Globus pallidus (tissue), 1 donor: Measurements from ENCODE around the gene DNAI1.
"Not testable (repeated sequence)": the region's sequence is repeated elsewhere in the genome, so short reads cannot be mapped to it uniquely, and the experiment has no call there.

Source experiments
- DNase-seq: peaks from one replicate; pipeline ENCODE4 v3.0.0-alpha.2; 2015; ENCODE audit warnings: low spot score

Gene DNAI1

DNA sequence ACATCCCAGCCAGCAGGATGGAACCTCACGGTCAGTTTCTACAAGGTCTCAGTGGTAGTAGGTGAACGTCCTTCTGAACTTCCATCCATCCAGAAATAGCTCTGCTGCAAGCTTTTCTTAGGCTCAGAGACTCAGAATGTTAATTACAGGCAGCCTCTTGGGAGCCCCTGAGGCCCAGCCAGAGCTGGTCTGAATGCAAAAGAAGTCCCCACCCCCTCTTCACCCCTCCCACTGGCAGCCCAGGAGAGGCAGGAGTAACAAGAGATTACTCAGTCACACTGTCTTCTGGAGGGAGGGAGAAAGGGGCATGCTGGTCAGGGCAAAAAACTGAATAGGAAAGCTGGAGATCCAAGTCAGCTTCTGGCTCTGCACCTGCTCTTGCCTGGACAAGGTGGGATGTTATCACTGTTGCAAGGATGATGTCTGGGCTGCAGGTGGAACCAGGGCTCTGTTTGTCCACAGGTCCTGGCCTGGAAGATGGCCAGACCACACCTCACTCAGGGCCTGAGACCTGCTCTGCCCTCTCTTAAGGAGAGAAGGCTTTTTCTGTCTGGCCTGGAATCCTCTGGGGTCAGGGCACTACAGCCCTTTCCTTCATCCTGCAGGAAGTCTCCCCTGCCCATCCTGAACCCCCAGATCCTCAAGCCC lies 55.1 kb downstream of the DNAI1 start:
- no peak for DNase-seq

DNA sequence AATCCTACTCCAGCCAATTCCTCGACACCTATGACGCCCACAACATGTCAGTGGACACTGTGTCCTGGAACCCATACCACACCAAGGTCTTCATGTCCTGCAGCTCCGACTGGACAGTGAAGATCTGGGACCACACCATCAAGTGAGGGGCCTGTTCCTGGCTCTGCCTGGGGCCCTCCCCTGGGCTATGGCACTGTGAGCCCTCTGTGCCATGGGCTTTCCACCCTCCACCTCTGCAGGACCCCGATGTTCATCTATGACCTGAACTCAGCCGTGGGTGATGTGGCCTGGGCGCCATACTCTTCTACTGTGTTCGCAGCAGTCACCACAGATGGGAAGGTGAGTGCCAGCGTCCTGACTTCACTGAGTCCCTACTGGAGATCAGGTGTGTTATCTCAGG lies 55.8 kb downstream of the DNAI1 start:
- DNase-seq, result no peak

DNA sequence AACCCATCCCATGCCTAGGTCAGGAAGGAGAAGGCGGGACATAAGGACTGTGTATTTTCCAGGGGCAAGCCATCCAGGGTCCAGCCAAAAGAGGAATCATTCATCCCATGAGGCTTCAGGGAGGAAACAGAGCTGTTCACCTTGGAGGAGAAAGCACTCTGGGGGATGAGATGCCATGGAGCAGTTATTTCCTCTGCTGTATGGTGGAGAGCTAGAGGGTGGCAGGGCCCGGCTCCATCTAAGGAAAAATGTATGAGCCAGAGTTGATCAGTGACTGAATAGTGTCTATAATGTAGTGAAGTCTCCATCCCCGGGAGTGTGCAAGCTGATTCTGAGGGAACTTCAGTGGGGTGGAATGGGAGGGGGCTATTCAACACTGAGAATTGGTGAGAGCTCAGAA lies 56.2 kb downstream of the DNAI1 start:
- DNase-seq, result no peak

DNA sequence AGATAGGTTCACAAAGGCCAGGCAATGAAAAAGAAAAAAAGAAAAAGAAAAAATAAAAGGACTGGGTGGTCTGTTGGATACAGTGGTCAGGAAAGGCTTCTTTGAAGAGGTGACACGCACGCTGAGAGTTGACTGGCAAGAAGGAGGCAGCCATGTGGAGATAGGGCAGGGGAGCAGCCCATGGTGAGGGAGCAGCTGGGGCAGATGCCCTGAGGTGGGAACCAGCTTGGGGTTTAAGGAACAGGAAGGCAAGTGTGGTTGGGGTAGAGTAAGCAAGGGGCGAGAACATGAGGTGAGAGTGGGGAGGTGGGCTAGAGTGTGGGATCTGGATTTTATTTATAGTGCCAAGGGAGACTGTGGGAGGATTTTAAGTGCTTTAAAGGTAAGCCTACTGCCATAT lies 57.4 kb downstream of the DNAI1 start:
- DNase-seq, result no peak

DNA sequence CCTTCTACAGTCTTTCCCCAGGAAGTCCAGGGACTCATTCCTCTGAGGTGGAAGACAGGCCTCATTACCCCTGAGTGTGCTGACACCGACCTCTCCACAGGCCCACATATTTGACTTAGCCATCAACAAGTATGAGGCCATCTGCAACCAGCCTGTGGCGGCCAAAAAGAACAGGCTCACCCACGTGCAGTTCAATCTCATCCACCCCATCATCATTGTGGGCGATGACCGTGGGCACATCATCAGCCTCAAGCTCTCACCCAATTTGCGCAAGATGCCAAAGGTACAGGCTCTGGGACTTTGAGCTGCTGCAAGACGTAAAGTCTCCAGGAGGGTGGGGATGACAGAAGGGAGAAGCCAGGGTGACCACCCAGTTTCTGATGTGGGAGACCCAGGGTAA lies 58.6 kb downstream of the DNAI1 start:
- no peak for DNase-seq

DNA sequence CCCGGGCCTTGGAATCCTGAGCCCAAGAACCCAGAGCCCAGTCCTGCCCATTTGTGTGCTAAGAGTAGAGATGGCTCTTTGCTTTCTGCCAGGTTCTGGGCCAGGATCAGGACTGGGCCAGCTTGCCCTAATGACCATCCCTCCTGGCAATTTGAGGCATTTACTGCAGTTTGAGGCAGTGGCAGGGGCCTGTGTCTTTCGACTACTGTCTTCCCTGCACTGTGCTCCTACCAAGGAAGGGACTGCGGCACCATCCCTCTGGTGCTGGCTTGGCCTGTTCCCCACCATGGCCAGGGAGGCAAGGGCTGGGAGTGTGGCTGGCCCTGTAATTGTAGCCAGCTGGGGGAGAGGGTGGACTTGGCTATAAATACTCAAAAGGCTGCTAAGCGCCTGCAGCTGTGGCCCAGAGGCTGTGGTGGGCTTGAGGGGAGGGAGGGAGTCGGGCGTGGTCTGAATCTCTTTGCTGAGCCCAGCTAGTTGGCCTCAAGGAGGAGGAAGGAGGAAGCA lies 59.6 kb downstream of the DNAI1 start:
- no peak for DNase-seq

DNA sequence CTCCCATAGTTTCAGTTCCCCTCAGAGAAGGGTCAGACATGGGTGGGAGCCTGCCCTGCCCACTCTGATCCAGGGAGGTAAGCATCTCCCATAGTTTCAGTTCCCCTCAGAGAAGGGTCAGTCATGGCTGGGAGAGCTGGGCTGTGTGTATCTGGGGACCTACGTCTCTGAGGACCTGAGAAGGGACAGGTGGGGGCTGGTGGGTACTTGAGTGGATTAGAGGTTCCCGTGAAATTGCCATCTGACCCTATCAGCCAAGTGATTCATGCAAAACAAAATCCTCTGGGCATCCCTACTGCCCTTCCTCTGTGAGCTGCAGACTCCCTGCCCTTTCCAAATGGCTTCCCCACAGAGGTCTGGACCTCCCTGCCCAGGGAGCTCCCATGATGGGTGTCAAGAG lies 60.3 kb downstream of the DNAI1 start:
- DNase-seq, result no peak

DNA sequence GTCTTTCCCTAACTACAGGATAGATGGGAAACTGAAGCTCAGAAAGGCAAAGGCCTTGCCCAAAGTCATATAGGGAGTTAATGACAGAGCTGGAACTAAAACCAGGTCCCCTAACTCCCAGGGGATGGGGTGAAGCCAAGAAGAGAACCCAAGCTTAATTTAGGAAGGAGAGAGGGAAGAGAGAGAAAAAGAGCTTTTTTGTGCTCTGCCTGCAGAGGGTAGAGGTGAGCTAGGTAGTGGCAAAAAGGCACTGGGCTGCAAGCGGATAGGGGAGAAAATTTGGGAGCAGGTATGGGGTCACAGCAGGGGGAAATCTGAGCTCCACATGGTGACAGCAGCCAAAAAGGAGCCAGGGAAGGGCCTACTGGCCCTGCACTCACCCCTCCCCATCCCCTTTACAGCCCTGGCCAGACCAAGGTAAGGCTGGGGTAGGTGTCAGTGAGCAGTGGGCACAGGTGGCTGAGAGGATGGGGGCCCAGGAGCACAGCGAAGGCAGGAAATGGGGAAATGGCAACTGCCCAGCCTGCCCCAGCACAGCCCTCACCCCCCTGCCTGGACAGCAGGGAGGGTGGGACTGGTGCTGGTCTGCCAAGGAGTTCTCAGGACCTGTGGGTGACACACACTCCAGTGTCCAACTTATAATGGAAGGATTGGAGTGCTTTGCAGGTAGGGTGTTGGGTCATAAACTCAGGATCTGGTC lies 60.9 kb downstream of the DNAI1 start:
- DNase-seq, result no peak

DNA sequence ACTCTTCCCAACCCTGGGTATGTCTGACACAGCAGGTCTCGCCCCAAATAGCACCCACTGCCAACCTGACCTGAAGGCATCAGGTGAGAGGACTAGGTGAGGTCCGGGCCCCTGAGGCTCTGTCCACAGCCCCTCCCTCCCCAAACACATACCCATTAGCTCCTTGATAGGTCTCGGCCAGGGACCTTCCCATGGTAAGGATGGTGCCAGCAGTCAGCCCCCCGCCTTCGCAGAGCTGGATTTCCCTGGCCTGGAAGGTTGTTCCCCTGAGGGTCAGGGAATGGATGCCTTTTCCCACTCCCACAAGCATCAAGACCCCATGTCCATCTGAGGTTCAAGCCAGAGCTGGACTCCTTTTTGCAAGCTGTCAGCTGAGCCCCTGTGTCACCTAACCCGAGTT lies 61.5 kb downstream of the DNAI1 start:
- no peak for DNase-seq

DNA sequence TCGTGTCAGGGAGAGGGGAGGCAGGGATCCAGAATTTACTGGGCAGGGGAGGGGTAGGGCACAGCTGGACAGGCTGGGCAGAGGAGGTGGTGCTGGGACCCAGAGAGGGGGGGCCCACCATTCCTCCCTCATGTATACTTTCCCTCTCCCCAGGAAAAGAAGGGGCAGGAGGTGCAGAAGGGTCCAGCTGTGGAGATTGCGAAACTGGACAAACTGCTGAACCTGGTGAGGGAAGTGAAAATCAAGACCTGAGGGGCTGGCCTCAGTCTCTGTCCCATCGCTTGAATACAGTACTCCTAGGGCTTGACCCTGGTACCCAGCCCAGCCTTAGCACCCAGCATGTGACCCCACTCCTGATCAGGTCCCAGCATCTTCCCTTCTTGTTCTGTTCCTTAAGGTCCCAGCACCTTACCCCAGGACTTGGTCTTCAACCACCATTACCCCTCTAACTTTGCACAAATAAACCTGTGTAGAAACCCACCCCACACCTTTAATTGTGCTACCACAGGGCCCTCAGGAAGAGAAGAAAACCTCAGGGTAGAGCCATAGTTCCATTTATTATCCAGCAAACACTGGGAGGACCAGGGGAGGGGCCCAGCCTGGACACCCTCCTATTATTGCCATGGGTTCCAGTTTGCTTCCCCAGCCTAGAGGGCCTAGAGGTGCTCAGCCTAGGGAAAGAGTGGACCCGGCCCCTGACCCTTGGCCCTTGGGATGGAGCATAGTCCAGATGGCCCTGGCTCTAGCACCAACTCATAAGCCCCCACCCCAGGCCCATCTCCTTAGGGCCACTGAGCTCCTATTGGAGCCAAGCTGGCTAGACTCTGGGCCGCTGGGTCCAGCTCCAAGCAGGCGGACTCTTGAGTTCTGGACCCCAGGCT lies 62.1 kb downstream of the DNAI1 start:
- no peak for DNase-seq

DNA sequence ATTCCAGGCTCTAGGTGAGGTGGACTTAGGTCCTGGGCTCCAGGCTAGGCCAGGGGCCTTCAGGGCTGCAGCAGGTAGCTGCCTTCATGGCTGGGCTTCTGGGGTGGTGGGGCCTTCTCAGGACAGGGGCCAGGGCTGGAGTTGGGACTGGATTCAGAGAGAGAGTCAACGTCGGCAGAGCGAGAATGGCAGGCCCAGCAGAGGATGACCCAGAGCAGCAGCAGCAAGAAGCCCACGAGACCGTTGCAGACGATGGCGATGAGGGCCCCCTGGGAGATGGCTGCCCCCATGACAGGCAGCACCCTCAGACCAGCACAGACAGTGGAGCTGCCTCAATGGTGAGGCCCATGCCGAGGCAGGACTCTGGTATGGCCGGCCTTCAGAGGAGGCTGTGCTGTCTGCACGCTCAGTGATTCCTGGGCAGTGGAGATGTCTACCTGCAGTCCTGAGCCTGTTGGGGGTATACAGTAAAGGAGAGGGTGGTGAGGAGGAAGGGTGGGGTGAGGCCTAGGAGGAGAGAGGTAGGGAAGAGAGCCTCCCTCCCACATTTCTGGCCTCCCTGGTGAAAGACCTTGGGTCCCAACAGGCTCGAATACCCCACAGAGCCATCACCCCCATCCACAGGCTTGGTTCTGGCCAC lies 62.9 kb downstream of the DNAI1 start:
- no peak for DNase-seq

DNA sequence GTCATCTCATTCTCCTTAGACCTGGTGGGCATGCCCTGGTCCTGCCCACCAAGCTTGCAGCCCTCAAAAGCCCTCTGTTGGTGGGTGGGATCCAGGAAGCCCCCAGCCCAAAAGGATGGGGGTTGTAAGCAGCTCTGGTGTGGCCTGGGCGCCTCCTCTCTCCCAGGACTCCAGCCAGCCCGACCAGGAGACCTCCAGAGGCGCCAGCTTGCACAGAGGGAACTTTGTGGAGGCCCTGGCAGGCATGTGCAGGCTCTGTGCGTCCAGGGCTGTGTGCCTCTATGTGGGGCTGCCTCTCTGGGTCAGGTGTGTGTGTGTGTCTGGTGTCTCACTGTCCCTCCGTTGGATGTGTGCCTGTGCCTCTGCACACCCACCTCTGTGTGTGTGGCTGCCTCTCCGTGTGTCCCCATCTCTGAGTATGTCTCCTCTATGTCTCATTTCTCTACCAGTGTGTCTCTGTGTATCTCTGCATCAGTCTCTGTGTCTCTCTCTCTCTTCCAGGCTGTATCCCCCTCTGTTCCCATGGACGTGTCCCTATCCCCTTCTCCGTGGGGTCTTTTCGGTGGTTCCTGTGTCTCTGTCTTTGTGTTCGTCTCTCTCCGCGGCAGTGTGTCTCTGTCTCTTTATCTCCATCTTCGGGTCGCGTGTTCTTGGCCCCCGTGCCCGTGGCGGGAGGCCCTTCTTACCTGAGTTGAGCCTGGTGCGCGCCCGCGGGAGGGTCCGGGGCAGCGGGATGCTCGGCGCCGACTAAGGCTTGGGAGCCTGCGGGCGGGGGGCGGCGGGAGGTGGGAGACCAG lies 63.7 kb downstream of the DNAI1 start:
- DNase-seq, result no peak

DNA sequence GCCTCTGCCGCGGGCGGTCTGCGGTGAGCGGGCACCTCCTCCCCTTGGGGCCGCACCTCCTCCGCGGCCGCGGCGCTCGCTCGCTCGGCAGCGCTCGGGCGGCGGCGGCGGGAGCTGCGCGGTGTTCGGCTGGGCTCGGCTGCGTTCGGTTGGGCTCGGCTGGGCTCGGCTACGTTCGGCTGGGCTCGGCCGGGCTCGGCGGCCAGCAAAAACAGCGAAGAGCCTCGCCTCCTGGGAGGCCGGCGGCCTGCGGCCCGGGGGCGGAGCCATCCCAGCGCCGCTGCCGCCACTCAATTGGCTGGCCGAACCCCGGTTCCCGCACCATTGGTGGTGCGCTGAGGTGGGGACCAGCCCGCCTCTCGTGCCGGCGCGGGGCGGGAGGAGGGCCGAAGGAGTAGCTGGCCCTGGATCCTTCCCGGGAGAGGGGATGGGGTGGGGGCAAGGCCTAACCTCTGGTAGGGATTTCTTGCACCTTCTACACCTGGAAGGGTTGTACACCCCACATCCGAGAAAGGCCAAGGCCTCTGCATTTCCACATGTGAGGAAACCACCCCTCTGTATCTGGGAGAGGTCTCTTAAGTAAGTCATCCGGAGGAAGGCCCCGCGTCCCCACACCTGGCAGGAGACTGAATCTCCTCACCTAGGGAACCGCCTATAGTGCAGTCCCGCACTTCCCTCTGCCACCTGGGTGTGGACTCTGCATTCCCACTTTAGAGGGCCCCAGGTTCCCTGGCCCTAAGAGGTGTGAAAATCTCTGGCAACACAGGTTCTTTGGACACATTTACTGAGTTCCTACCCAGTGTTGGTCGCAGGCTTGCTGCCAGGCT lies 64.6 kb downstream of the DNAI1 start, which contains the start of gene ENHO:
ENHO (minus strand) TSS at position 20 of the 827 bp plus-strand sequence. CDS start 1,295 bp downstream, outside the sequence.
- DNase-seq, result peak; percentile 90

DNA sequence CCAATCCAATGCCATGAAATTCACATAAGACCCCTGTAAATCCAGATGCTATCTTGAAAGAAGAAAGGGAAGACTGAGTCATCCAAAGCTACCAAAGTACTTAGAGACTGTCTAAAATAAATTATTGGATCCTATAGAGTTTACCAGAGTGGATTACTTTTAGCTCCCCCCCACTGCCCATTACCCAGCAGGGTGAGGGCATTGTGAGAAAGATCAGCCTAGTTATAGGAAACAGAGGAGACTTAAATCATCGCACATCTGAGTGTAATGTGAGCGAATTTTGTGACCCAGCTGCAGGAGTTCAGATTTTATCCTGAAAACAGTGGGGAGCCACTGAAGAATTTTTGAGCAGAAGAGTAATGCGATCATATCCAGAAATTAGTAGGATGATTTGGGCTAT lies 65.7 kb downstream of the DNAI1 start:
- no peak for DNase-seq

DNA sequence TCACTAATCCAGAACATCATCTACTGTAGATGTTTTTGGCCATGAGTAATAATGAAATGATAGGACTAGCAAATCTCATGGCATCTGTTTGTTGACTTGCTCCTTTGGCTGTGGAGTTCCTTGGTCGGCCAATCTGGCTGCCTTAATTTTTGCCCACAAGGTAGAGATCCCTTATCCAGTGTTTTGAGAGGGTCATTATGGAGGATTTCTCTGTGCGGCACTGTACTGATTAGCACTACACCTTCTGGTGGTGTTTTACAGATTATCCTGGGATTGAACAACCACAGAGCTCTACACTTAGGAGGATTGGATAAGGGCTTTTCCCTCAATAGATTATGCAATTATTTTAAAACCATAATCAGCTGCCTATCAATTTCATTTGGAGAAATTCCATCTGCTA lies 67.4 kb downstream of the DNAI1 start:
- DNase-seq, result no peak

DNA sequence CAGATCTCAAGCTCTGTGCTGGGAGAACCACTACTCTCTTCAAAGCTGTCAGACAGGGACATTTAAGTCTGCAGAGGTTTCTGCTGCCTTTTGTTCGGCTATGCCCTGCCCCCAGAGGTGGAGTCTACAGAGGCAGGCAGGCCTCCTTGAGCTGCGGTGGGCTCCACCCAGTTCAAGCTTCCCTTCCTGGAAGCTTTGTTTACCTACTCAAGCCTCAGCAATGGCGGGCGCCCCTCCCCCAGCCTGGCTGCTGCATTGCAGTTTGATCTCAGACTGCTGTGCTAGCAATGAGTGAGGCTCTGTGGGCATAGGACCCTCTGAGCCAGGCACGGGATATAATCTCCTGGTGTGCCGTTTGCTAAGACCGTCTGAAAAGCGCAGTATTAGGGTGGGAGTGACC lies 73.4 kb downstream of the DNAI1 start:
- DNase-seq, result not testable (repeated sequence)

DNA sequence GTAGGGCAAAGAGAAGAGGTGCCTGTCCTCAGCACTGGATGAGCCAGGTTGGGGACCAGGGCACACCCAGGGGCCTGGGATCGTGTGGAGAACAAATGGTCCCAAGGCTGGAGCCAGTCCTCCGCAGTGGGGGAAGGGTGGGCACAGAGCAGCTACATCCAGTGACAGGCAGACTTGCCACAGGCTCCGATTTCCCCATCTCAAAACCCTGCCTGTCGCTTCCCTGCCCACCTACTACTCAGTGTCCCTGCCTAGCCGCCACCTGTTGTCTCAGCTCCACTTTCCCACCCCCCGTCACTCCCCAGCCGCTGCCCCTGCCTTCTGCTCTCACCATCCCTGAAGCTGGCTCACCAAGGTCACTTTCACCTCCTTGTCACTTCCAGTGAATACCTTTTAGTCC lies 78.1 kb downstream of the DNAI1 start:
- no peak for DNase-seq

DNA sequence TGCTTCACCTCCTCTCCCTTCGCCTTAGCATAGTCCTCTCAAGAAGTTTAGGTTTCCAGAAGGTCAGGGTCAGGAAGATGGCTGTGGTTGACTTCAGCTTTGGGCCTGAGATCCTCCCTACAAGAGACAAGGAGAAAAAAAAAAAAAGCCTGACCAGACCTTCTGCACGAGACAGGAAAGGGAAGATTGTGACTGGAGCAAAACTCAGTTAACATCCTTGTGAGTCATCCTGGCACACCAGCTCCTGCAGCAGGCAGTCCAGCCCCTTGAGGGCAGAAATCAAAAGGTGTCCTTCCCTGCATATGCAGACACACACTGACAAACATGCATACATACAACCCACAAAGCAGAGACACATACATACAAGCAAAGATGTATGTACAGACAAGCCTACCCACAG lies 82.2 kb downstream of the DNAI1 start:
- no peak for DNase-seq

DNA sequence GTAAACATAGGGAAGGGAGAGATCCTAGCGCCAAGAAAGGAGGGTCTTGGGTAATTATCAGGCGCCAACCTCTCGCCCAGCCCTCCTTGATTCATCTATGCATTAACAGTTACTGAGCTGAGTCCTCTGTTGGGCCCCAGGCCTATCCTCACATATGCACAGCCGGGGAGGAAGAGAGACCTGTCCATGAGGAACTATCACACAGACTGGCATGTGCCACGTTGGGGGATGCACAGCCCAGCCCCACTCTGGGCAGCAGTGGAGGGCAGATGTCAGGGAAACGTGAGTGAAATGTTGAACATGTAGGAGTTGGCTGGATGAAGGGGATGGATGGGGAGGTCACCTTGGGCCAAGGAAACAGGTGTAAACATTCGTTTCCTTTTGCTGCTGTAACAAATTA lies 82.9 kb downstream of the DNAI1 start:
- no peak for DNase-seq

DNA sequence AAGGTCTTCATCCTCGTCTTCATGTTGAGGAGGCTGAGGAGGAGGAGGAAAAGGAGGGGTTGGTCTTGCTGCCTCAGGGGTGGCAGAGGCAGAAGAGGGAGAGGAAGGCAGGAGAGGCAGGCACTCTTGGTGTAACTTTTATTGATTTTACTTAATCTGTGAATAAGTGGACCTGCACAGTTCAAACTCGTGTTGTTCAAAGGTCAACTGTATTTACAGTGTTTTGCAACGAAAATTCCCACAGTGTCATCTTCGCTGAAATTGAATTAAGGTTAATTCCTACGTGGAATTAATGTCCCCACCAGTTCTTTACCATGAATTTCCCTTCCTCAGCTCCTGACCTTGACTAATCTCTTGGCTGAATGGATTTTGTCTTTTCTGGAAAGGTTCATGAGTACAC lies 85.4 kb downstream of the DNAI1 start:
- no peak for DNase-seq

DNA sequence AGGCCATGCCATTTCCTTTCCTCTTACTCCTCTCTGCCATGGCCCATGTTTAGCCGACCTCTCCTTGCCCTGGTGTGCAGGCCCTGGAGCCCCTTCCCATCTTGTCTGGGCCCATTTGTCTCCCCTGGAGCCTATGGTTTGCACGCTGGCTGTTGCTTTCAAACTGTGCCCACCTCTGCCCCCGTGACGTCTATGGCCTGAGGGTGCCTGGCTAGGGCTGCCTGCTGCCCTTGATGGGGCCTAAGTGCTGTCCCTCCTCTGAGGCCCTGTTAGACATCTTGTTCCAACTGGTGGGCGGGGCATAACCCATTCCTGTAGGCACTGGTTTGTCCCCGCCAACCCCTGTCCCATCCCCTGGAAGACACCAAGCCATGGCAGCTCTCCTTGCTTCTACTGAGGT lies 86.9 kb downstream of the DNAI1 start:
- DNase-seq, result no peak
